ENCODE results near the gene BHMT. TPM values are rescaled to one million over a fixed set of nuclear protein-coding genes. Genes with fewer than 3 reads are reported as not detected.

BHMT gene
- total and polyA plus RNA-seq, 7 donors = 0.12 TPM; not detected in 6

DNA sequence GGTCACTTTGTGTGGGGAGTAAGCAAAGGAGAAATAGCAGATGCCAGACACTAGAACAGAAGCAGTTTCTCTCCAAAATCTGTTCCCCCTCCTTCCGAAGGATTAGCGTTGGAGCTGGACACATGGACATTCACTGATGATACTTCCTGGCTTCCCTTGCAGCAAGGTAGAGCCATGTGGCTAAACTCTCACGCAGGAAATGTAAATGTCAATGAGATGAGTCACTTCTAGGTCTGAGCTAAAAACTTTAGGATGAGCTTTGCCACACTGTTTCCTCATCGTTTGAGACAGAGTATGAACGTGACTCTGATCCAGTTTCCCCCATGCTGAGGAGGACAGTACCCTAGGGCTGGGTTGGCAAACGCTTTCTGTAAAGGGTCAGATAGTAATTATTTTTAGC is 37.0 kb upstream of the BHMT start:
- H3K9me3 ChIP-seq = no peaks in the 10 kb centered on the region
- WGBS, 3 donors = 78 to 82% (median 79%) methylated on average over 6 of the region's 6 CpGs
- TF ChIP-seq, protein P1, sequence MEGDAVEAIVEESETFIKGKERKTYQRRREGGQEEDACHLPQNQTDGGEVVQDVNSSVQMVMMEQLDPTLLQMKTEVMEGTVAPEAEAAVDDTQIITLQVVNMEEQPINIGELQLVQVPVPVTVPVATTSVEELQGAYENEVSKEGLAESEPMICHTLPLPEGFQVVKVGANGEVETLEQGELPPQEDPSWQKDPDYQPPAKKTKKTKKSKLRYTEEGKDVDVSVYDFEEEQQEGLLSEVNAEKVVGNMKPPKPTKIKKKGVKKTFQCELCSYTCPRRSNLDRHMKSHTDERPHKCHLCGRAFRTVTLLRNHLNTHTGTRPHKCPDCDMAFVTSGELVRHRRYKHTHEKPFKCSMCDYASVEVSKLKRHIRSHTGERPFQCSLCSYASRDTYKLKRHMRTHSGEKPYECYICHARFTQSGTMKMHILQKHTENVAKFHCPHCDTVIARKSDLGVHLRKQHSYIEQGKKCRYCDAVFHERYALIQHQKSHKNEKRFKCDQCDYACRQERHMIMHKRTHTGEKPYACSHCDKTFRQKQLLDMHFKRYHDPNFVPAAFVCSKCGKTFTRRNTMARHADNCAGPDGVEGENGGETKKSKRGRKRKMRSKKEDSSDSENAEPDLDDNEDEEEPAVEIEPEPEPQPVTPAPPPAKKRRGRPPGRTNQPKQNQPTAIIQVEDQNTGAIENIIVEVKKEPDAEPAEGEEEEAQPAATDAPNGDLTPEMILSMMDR (IDR thresholded peaks at IDR 0.05) = no peak
- no peak overlapping the region for H3K27ac ChIP-seq
- ATAC-seq (peak in 3 of 4 donors; percentile 40 to 60 (median 42)), DNase-seq (no peak)
- intact Hi-C loops (cut with DNase I) = no loop called here
- H3K27me3 ChIP-seq (ENCODE audit: insufficient read depth in 3 of 3, low read length in 2 of 3) = peaks cover 0 to 8% (median 0%) of the 10 kb centered on the region in 3 donors
- H3K4me1 ChIP-seq = no peaks in the 10 kb centered on the region
- no peak overlapping the region for H3K4me3 ChIP-seq
- no peaks in the 10 kb centered on the region for H3K36me3 ChIP-seq (ENCODE audit: insufficient read depth in 1 of 2, low read depth in 1 of 2)

DNA sequence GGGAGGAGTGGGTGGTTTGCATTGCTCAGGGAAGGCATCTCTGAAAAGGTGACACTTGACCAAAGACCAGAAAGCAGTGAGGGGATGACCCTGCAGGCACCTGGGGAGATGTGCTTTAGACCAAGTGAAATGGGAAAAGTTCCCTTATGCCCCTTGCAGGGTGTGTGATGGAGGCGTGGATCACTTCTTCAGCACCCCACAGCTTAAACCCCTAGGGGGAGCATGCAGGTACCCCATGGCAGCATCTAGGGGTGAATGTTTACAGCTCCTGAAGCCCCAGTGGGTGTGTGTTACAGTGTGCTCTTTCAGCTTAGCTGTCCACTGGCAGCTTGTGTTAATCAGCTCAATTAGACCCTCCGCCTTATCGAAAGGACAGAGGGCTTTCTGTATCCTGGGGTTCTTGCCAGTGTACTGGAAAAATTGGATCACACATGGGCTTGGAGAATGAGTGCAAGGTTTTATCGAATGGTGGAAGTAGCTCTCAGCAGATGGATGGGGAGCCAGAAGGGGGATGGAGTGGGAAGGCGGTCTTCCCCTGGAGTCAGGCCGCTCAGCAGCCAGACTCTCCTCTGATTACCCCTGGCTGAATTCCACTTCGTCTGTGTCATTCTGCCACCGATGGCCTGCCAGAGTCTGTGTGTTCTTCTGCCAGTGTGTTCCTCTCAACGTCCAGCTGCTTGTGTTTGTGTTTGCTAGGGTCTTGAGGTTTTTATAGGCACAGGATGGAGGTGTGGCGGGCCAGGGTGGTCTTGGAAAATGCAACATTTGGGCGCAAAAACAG is 35.8 kb upstream of the BHMT start:
- DNase-seq = no peak
- H3K4me1 ChIP-seq = no peaks in the 10 kb centered on the region

DNA sequence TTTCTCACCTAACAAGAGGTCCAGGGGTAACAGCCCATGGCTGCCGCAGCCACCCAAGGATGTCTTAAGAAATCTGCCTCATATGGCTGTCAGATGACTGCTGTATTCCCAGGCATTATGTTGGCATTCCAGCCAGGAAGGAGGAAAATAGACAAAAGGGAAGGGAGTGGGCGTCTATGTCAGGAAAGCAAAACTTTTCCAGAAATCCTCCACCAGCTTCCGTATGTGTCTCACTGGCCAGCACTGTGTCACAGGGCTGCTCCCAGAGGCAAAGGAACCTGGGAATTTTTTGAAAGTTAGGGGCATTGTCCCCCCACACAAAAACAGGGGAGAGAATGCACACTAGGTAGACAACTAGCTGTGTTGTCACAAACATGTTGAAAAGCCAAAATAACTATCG is 34.8 kb upstream of the BHMT start:
- no peak for ATAC-seq

More for the DNA sequence above, 35.8 kb upstream of the BHMT start:
- intact Hi-C loops (cut with DNase I) = no loop called here
- Histone ChIP-seq H3K27me3 (ENCODE audit: insufficient read depth in 3 of 3, low read length in 2 of 3) (no peaks in the 10 kb centered on the region), H3K36me3 (ENCODE audit: insufficient read depth in 1 of 2, low read depth in 1 of 2) (no peaks in the 10 kb centered on the region), H3K4me3 (no peak overlapping the region), H3K9me3 (no peaks in the 10 kb centered on the region), H3K27ac (no peak overlapping the region)
- TF ChIP-seq, protein P1 (IDR thresholded peaks at IDR 0.05) = no peak
- ATAC-seq = peak; percentile 42 to 89 (median 74)
- 51 to 69% (median 62%) methylated on average over 11 of the region's 11 CpGs for WGBS, 3 donors

DNA sequence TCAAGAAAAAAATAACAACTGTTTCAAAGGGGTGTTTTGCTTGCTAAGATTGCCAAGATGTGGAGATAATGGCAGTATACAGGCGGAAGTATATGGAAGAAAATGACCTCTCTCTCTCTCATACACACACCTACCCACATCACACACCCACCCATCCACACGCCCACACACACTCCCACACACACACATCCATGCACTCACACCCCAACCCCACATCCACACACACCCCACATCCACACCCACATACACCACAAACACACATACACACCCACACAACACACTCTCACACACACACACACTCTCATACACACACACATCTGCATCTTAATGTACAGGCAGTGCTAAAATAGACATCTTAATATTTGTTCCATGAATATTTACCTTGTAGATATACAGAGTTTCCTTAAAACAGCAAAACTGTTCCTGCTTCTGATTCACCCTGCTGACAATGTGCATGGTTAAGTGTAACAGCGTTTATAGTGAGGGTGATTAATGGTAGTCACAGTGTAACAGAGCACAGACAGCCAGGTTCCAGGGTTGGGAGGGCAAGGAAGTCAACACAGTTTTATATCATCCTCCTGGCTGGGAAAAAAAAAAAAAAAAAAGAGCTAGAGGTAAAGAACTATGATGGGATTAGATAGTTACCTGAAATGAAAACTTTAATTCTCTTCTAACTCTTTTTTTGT is 33.8 kb upstream of the BHMT start:
- ATAC-seq (no peak), DNase-seq (no peak)
- Histone ChIP-seq H3K27me3 (ENCODE audit: insufficient read depth in 3 of 3, low read length in 2 of 3) (no peaks in the 10 kb centered on the region), H3K4me3 (no peak overlapping the region), H3K27ac (no peak overlapping the region), H3K4me1 (no peaks in the 10 kb centered on the region), H3K9me3 (no peaks in the 10 kb centered on the region), H3K36me3 (ENCODE audit: insufficient read depth in 1 of 2, low read depth in 1 of 2) (peaks cover 0 to 8% of the 10 kb centered on the region in 2 donors)
- 54 to 65% (median 57%) methylated on average over 3 of the region's 3 CpGs for WGBS, 3 donors
- TF ChIP-seq, protein P1 (IDR thresholded peaks at IDR 0.05) = no peak
- intact Hi-C loops (cut with DNase I) = no loop called here

More for the DNA sequence above, 34.8 kb upstream of the BHMT start:
- Histone ChIP-seq H3K36me3 (ENCODE audit: insufficient read depth in 1 of 2, low read depth in 1 of 2) (no peaks in the 10 kb centered on the region), H3K4me3 (no peak overlapping the region), H3K27ac (no peak overlapping the region), H3K9me3 (no peaks in the 10 kb centered on the region), H3K27me3 (ENCODE audit: insufficient read depth in 3 of 3, low read length in 2 of 3) (no peaks in the 10 kb centered on the region), H3K4me1 (no peaks in the 10 kb centered on the region)
- TF ChIP-seq, protein P1 (IDR thresholded peaks at IDR 0.05) = no peak
- 68 to 74% (median 73%) methylated on average over 4 of the region's 4 CpGs for WGBS, 3 donors
- no peak for DNase-seq
- intact Hi-C loops (cut with DNase I) = no loop called here

All from psoas muscle (tissue), 8 donors.